ENCODE measurements around the gene ATL3.

- no peak for TF ChIP-seq CTCF (IDR thresholded peaks at IDR 0.05; ENCODE audit: low read length)
- no peak for TF ChIP-seq EZH2phosphoT487 (IDR thresholded peaks at IDR 0.05; ENCODE audit: low read length)
Observed at GRCh38 chr11:63574856-63575602, 96.1 kb downstream of the ATL3 start.
